SU-DHL-6 (cell line): ENCODE measurements around the gene NTRK1.

Experiments used
- CTCF ChIP-seq: fragments of 200-600 bp; sonication (generic); IDR thresholded peaks from one replicate; pipeline ENCODE4 v1.5.1; 2017; ENCODE audit warnings: antibody characterized with exemption, mild to moderate bottlenecking, low read length, moderate library complexity; ENCODE audit not compliant: insufficient read depth, poor library complexity, severe bottlenecking
- EZH2phosphoT487 ChIP-seq: fragments of 200-600 bp; sonication (generic), shearing (Covaris generic); conservative IDR thresholded peaks from 2 replicates; pipeline ENCODE4 v1.6.1; 2018; ENCODE audit warnings: mild to moderate bottlenecking, antibody characterized with exemption, low read length, moderate library complexity, mixed read lengths

- TF ChIP-seq CTCF (no peak), EZH2phosphoT487 (no peak)
These were observed 35.9 kb downstream of the NTRK1 start for GRCh38 chr1:156896490-156897033.
